ENCODE measurements around the gene RPS2.
"Not testable (repeated sequence)": the region's sequence is repeated elsewhere in the genome, so short reads cannot be mapped to it uniquely, and the experiment has no call there.

Gene RPS2

DNA sequence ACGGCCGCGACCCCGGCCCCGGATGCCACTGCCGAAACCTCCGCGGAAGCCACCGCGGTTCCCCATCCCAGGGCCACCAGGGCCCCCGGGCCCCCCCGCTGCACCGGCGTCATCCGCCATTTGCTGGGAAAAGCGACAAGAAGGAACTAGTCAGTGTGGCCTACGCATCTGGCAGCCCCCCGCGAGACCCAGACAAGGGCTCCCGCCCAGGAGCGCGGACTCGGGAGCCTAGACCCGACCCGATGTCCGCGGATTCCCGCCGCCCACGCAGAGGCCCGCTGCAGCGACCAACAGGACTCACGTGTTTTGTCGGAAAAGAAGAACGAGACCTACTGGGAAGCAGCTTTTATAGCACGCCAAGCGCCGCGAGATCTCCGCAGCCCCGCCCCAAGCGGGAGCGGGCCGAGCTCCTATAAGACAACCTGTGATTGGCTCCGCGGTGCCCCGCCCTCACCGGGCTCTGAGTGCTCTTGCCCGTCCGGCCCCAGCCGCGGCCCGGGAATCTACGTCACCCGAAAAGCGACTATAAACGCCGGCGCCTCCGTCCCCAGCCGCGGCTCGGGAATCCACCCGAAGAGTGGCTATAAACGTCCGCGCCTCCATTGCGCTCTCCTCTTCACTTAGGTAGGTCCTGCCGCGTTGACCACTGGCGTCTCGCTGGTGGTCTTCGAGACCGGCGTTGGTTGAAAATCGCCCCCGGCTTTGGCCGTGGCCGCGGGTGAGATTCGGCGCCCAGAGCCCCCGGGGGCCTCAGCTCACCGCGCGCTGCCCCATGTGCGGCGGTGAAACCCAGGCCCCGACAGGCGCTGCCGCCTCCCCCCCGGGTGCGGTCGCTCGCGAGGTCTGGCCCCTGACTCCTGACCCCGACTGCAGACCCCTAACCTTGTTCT lies at the start of gene RPS2:
TSS of gene RPS2 (minus strand) at position 321 of the 890 bp plus-strand sequence. CDS start at position 120, 201 bp downstream.
- DNase-seq (ENCODE audit: low read depth in 4 of 4, low spot score in 1 of 4), result peak; percentile 94 to 99 (median 96)

- no peak for DNase-seq (ENCODE audit: low read depth in 4 of 4, low spot score in 1 of 4)
These were observed 48.9 kb upstream of the RPS2 start for GRCh38 chr16:2013527-2013926.

DNA sequence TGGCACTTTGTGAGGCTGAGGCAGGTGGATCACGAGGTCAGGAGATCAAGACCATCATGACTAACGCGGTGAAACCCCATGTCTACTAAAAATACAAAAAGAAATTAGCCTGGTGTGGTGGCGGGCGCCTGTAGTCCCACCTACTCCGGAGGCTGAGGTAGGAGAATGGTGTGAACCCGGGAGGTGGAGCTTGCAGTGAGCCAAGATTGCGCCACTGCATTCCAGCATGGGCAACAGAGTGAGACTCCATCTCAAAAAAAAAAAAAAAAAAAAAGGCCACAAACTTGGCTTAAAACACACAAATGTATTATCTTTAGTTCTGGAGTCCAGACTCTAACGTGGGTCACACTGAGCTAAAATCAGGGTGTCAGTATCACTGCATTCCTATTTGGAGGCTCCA lies 47.1 kb upstream of the RPS2 start:
- DNase-seq (ENCODE audit: low read depth in 4 of 4, low spot score in 1 of 4), result not testable (repeated sequence)

DNA sequence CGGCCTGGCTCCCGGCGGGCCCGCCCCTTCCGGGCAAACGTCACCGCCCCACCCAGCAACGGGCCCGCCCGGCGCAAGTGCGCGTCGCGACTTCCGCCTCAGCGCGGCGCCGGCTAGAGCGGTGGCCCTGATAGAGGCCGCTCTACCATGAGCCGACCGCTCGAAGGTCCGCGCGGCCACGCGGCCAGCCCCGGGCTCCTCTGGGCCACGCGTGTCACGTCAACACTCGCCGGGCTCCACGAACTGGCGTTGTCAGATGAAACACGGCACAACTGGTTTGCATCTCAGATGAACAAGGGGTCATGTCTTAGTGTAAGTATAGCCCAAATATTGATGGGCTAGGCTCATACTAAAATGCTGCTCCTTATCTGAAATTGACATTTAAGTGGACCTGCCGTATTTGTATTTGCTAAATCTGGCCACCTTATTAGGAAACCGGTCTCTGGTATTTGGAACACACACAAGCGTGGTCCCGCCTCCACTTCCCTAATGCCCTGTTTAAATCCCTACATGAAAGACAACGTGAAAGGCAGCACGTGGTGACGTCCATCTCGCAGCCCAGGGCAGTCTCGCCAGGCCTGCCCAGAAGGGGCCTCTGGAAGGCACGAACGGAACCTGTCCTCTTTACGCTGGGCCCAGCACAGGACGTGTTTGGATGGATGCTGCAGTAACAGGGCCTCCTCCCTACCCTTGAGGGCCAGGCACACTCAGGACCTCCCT lies 45.3 kb upstream of the RPS2 start, which contains the start of gene ZNF598:
TSS of gene ZNF598 (minus strand) at position 31 of the 720 bp plus-strand sequence.
- DNase-seq (ENCODE audit: low read depth in 4 of 4, low spot score in 1 of 4), result peak in 3 of 4 experiments; percentile 68 to 75 (median 68)

- no peak for DNase-seq (ENCODE audit: low read depth in 4 of 4, low spot score in 1 of 4)
These were observed 44.6 kb upstream of the RPS2 start for GRCh38 chr16:2009164-2009711.

GRCh38 chr16:2008631-2009163 lies 44.1 kb upstream of the RPS2 start:
- no peak for DNase-seq (ENCODE audit: low read depth in 4 of 4, low spot score in 1 of 4)

GRCh38 chr16:2008009-2008526 lies 43.4 kb upstream of the RPS2 start:
- DNase-seq (ENCODE audit: low read depth in 4 of 4, low spot score in 1 of 4), result no peak

GRCh38 chr16:2007081-2007836 lies 42.6 kb upstream of the RPS2 start:
- no peak for DNase-seq (ENCODE audit: low read depth in 4 of 4, low spot score in 1 of 4)

GRCh38 chr16:2006317-2006716 lies 41.7 kb upstream of the RPS2 start:
- no peak for DNase-seq (ENCODE audit: low read depth in 4 of 4, low spot score in 1 of 4)

DNA sequence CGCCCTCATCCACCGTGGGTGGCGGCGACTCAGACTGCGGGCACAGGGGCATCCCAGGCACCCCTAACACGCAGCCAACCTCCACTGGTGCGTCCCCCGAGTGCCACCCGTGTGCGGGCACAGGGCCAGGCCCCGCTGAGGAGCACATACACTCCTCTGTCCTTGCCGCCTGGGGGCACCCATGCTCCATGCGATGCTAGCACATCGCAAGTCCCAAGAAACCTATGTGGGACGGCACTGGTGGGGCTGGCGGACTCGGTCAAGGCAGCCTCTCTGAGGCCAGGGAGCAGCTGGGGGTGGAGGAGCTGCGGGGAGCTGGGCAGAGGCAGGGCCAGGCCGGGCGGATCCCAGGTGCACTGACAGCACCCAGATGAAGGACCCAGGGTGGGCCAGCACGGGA lies 41.0 kb upstream of the RPS2 start:
- no peak for DNase-seq (ENCODE audit: low read depth in 4 of 4, low spot score in 1 of 4)

DNA sequence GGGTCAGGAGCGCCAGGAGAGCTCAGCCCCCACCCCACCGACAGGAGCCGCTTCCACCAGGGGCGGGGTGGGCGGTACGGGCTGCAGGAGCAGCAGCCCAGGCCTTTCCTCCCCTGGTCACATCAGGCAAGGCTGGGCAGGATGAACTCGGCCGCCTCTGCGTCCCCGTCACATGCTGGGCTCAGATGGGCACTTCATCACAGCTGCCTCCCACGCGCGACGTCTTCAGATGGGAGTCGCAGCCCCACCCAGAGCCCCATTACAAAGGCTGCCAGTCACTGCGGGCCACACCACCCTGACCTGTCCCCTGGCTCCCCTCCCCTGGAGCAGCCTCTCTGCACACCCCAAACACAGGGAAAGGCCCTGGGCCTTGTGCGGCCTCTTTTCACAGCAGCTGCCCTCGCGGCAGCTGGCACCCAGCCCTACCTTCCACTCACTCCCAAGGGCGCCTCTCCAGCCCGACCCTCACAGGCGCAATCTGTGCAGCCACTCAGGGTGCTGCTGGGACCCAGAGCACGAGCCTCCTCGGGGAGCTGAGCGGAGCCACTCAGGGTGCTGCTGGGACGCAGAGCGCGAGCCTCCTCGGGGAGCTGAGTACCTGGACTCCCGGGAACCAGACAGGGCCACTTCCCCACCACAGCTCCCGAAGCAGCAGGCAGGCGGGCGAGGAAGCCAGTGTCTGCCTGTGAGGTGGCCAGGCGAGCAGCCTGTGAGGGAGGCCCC lies 40.3 kb upstream of the RPS2 start:
- DNase-seq (ENCODE audit: low read depth in 4 of 4, low spot score in 1 of 4), result no peak

GRCh38 chr16:2003827-2004641 lies 39.4 kb upstream of the RPS2 start:
- peak; percentile 70 to 89 (median 79) for DNase-seq (ENCODE audit: low read depth in 4 of 4, low spot score in 1 of 4)

DNA sequence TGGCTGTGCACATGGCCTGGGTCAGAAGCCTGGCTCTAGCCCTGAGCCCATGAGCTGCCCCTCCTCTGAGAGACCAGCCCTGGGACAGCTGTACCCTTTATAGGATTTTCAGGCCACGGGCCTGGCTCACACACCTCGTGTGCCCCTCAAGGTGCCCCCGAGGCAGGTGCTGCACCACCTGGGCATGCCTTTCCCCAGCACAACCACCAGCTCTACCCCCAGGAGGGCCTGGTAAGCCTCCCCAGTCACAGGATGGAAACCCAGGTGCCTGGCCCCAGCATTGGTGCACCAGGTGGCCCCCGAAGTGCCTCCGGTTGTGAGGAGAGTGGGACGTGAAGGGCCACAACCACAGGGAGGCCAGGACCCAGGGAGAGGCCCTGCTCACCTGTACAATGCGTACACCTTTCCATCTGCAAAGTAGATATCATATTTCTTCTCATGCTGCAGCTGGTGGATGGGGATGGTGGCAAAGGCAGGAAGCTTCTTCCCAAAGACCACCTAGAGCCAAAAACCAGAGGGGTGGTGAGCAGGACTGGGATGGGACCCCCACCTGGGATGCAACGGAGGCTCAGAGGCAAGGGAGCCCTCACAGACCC lies 38.7 kb upstream of the RPS2 start:
- no peak for DNase-seq (ENCODE audit: low read depth in 4 of 4, low spot score in 1 of 4)

GRCh38 chr16:2002406-2003230 lies 38.0 kb upstream of the RPS2 start:
- DNase-seq (ENCODE audit: low read depth in 4 of 4, low spot score in 1 of 4), result no peak

DNA sequence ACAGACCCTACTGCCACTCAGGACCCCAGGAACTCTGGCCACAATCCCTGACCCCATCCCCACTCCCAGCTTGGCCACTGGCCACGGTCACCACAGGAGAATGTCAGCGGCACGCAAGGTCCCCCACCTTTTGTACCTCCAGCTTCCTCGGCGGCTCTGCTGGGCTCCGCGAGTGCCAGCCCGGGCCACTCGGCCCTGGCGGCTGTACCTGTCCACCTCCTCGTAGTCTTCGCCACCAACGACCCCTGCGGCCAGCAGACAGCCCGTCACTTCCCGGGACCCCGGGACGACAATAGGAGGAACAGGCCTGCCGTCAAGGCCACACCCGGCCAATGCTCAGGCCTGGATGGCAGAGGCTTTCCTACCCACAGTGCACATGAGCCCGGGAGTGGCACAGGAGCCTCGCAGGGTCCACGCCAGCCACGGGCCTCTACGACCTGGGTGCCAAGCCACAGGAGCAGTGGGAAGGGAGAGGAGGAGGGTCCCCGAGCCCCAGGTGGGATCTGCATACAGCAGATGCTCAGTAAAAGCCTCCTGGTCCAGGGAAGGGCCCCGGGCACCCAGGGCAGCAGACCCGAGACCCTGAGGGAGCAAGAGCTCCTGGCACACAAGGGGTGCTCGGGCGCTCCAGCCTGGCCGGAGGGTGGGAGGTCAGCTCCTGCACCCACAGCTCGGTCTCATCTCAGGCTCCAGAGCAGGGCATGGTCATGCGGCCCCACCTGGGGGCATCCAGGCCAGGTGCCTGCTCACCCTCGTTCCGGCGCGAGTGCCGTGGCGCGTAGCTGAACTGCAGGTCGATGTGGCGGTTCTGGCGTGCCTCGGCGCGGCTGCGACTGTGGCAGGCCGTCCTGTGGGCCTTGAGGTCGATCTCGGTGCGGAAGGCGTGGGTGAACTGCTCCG lies 37.1 kb upstream of the RPS2 start:
- DNase-seq (ENCODE audit: low read depth in 4 of 4, low spot score in 1 of 4), result no peak

GRCh38 chr16:2001035-2001434 lies 36.4 kb upstream of the RPS2 start:
- no peak for DNase-seq (ENCODE audit: low read depth in 4 of 4, low spot score in 1 of 4)

Measured in stimulated activated CD4-positive, alpha-beta T cell treated with anti-CD3 and anti-CD28 coated beads, Interleukin-1b, Interleukin-23, amount 100 ng/mL, for 24 hours (primary cell).